Measurements from ENCODE around the gene FOSL1.

DNA sequence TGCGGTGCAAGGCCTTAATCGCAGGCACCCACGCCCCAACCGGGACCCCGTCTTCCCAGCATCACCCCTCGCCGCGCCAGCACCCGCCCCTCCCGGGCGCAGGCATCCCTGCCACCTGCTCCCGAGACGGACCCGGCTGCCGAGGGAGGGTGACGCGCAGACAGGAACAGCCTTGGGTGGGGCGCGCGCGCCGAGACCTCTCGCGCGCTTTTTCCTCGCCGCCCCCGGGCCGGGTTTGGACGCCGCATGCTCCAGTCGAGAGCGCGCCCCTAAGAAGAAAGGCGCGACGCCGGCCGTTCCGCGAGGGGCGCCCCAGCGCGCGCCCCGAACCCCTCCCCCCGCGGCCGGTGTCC lies 42.7 kb downstream of the FOSL1 start:
- TF ChIP-seq EP300 (IDR thresholded peaks at IDR 0.05): no peak
- TF ChIP-seq, protein P1, sequence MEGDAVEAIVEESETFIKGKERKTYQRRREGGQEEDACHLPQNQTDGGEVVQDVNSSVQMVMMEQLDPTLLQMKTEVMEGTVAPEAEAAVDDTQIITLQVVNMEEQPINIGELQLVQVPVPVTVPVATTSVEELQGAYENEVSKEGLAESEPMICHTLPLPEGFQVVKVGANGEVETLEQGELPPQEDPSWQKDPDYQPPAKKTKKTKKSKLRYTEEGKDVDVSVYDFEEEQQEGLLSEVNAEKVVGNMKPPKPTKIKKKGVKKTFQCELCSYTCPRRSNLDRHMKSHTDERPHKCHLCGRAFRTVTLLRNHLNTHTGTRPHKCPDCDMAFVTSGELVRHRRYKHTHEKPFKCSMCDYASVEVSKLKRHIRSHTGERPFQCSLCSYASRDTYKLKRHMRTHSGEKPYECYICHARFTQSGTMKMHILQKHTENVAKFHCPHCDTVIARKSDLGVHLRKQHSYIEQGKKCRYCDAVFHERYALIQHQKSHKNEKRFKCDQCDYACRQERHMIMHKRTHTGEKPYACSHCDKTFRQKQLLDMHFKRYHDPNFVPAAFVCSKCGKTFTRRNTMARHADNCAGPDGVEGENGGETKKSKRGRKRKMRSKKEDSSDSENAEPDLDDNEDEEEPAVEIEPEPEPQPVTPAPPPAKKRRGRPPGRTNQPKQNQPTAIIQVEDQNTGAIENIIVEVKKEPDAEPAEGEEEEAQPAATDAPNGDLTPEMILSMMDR (IDR thresholded peaks at IDR 0.05): peak in 1 of 6 experiments; percentile 13

Data from upper lobe of left lung (tissue), 4 donors.